Esophagus muscularis mucosa (tissue), 4 donors: ENCODE measurements around the gene KRT82. TPM values are rescaled to one million over a fixed set of nuclear protein-coding genes. Genes with fewer than 3 reads are reported as not detected.

ENCODE experiments used
- DNase-seq: peaks from one replicate; pipeline ENCODE4 v3.0.0-alpha.2; 2017; ENCODE audit errors: extremely low spot score
- H3K27ac ChIP-seq, 4 donors: fragments of 200-600 bp; sonication (generic); replicated peaks in 1 of 4; 1 replicate in 3 of 4; 2 replicates in 1 of 4; pipeline ENCODE4 v1.5.1; 2016 to 2019; ENCODE audit warnings: mild to moderate bottlenecking in 1 of 4
- H3K27me3 ChIP-seq, 4 donors: fragments of 200-600 bp; sonication (generic); one replicate each; pipeline versions ENCODE4 v1.5.1 to v1.6.0; 2016 to 2019
- H3K36me3 ChIP-seq, 4 donors: fragments of 200-600 bp; sonication (generic); one replicate each; pipeline ENCODE4 v1.5.1; 2016 to 2019
- H3K4me1 ChIP-seq, 4 donors: fragments of 200-600 bp; sonication (generic); one replicate each; pipeline ENCODE4 v1.5.1; 2016 to 2019
- H3K4me3 ChIP-seq, 4 donors: fragments of 200-600 bp; sonication (generic); 1 replicate in 2 of 4; 2 replicates in 2 of 4; pipeline ENCODE4 v1.5.1; 2016 to 2019; ENCODE audit warnings: mild to moderate bottlenecking in 4 of 4, moderate library complexity in 1 of 4
- H3K9me3 ChIP-seq, 4 donors: fragments of 200-600 bp; sonication (generic); 1 replicate in 3 of 4; 2 replicates in 1 of 4; pipeline ENCODE4 v1.5.1; 2016 to 2019
- CTCF ChIP-seq, 3 experiments: fragments of 200-600 bp in 2 of 3; fragments of 450-650 bp in 1 of 3; sonication (generic) in 2 of 3; IDR thresholded peaks; one replicate each; pipeline ENCODE4 v1.5.1; 2017 to 2019; ENCODE audit warnings: antibody characterized with exemption in 3 of 3, mild to moderate bottlenecking in 2 of 3, moderate library complexity in 1 of 3
- EP300 ChIP-seq: sonication (generic); formaldehyde crosslinking; IDR thresholded peaks from one replicate; pipeline ENCODE4 v1.6.1; 2017; ENCODE audit warnings: antibody characterized with exemption
- POLR2A ChIP-seq: fragments of 450-650 bp; IDR thresholded peaks from one replicate; pipeline ENCODE4 v1.6.1; 2017; ENCODE audit warnings: antibody characterized with exemption, moderate library complexity, mild to moderate bottlenecking, low read depth
- POLR2AphosphoS5 ChIP-seq, 2 donors: sonication (generic); formaldehyde crosslinking; IDR thresholded peaks; one replicate each; pipeline ENCODE4 v1.6.1; 2017; ENCODE audit warnings: antibody characterized with exemption in 2 of 2
- WGBS: methylation state at CpG from one replicate; pipeline ENCODE4 v1.1.5; 2018; 5-methylcytosine and 5-hydroxymethylcytosine counted together
- intact Hi-C: fragments of 100-400 bp; cut with DNase I; formaldehyde crosslinking; loops from one replicate; pipeline ENCODE4 v1.15.1; 2023
- total RNA-seq, 4 donors: library from RNA; depleted of rRNA; stranded (reverse); fragments of >200 nt; gene quantifications; one replicate each; pipeline versions ENCODE4 v1.1.0 to v1.2.1, GENCODE V29; 2016

KRT82 gene
- total RNA-seq, 4 donors from 2014 or later, result not detected

- Histone ChIP-seq H3K27me3 (no peaks in the 10 kb centered on the region), H3K4me1 (peaks cover under 1 to 27% (median 24%) of the 10 kb centered on the region in 4 donors), H3K27ac (no peak overlapping the region), H3K36me3 (no peaks in the 10 kb centered on the region), H3K4me3 (no peak overlapping the region), H3K9me3 (no peaks in the 10 kb centered on the region)
- TF ChIP-seq POLR2A (no peak), CTCF (IDR thresholded peaks at IDR 0.05) (no peak), POLR2AphosphoS5 (IDR thresholded peaks at IDR 0.05) (no peak), EP300 (no peak)
- intact Hi-C loops, result no loop called here
- DNase-seq, result no peak
- 100% methylated on average over 1 of the region's 4 CpGs for WGBS
These were observed 12.5 kb upstream of the KRT82 start for GRCh38 chr12:52418576-52419110.

- H3K4me3 ChIP-seq, result no peak overlapping the region
- peak overlapping the region; percentile 57 to 68 (median 64) for H3K27ac ChIP-seq
- H3K9me3 ChIP-seq, result no peaks in the 10 kb centered on the region
- H3K27me3 ChIP-seq, result no peaks in the 10 kb centered on the region
- DNase-seq, result no peak
- WGBS, result 90% methylated on average over 2 of the region's 2 CpGs
- TF ChIP-seq POLR2AphosphoS5 (IDR thresholded peaks at IDR 0.05), result no peak
- H3K36me3 ChIP-seq, result no peaks in the 10 kb centered on the region
- H3K4me1 ChIP-seq, result peaks cover 0 to 19% (median 16%) of the 10 kb centered on the region in 4 donors
- intact Hi-C loops, result no loop called here
These were observed 11.6 kb upstream of the KRT82 start for GRCh38 chr12:52417740-52418139.

- intact Hi-C loops, result no loop called here
These were observed 10.7 kb upstream of the KRT82 start for GRCh38 chr12:52416795-52417194.

GRCh38 chr12:52415870-52416750 lies 10.0 kb upstream of the KRT82 start:
- Histone ChIP-seq H3K4me3 (no peak overlapping the region), H3K36me3 (no peaks in the 10 kb centered on the region), H3K4me1 (peaks cover 0 to 22% (median 18%) of the 10 kb centered on the region in 4 donors), H3K27me3 (no peaks in the 10 kb centered on the region), H3K27ac (peak overlapping the region; percentile 42 to 65 (median 60)), H3K9me3 (no peaks in the 10 kb centered on the region)
- WGBS, result 69% methylated on average over 10 of the region's 10 CpGs
- intact Hi-C loops, result no loop called here
- peak in 1 of 2 donors; percentile 63 for TF ChIP-seq POLR2AphosphoS5 (IDR thresholded peaks at IDR 0.05)
- no peak for TF ChIP-seq EP300
- no peak for TF ChIP-seq CTCF (IDR thresholded peaks at IDR 0.05)
- TF ChIP-seq POLR2A, result no peak
- no peak for DNase-seq

More at GRCh38 chr12:52416795-52417194, 10.7 kb upstream of the KRT82 start:
- Histone ChIP-seq H3K9me3 (no peaks in the 10 kb centered on the region), H3K4me3 (no peak overlapping the region), H3K27me3 (no peaks in the 10 kb centered on the region), H3K36me3 (no peaks in the 10 kb centered on the region), H3K27ac (peak overlapping the region; percentile 57 to 68 (median 64)), H3K4me1 (peaks cover 0 to 19% (median 15%) of the 10 kb centered on the region in 4 donors)
- no peak for DNase-seq
- no peak for TF ChIP-seq POLR2AphosphoS5 (IDR thresholded peaks at IDR 0.05)
- TF ChIP-seq EP300, result no peak
- no peak for TF ChIP-seq POLR2A
- TF ChIP-seq CTCF (IDR thresholded peaks at IDR 0.05), result no peak
- WGBS, result 79% methylated on average over 1 of the region's 1 CpG

GRCh38 chr12:52414936-52415335 lies 8.8 kb upstream of the KRT82 start:
- intact Hi-C loops, result no loop called here
- DNase-seq, result no peak
- 79% methylated on average over 5 of the region's 5 CpGs for WGBS
- no peaks in the 10 kb centered on the region for H3K36me3 ChIP-seq
- no peak overlapping the region for H3K4me3 ChIP-seq
- no peaks in the 10 kb centered on the region for H3K27me3 ChIP-seq
- H3K4me1 ChIP-seq, result peaks cover 0 to 25% (median 20%) of the 10 kb centered on the region in 4 donors
- peak overlapping the region; percentile 42 to 55 (median 46) for H3K27ac ChIP-seq
- H3K9me3 ChIP-seq, result no peaks in the 10 kb centered on the region
- no peak for TF ChIP-seq CTCF (IDR thresholded peaks at IDR 0.05)
- TF ChIP-seq EP300, result no peak
- TF ChIP-seq POLR2A, result no peak
- TF ChIP-seq POLR2AphosphoS5 (IDR thresholded peaks at IDR 0.05), result no peak
